DOHH2 (cell line): ENCODE measurements around the gene PSMB2.

Experiments used
- CTCF ChIP-seq: fragments of 200-600 bp; sonication (generic); IDR thresholded peaks from one replicate; pipeline ENCODE4 v1.5.1; 2014; ENCODE audit warnings: antibody characterized with exemption, mild to moderate bottlenecking, low read depth, low read length; ENCODE audit not compliant: poor library complexity, severe bottlenecking
- EZH2phosphoT487 ChIP-seq: fragments of 200-600 bp; sonication (generic); IDR thresholded peaks from 2 replicates; pipeline ENCODE4 v1.6.1; 2017; ENCODE audit warnings: borderline replicate concordance, mild to moderate bottlenecking, antibody characterized with exemption, low read length, moderate library complexity, mixed read lengths

GRCh38 chr1:35691080-35691479, 49.8 kb upstream of the PSMB2 start:
- no peak for TF ChIP-seq CTCF
- TF ChIP-seq EZH2phosphoT487 = no peak
